ENCODE measurements around the gene ABHD16B.
"Not testable (repeated sequence)": the region's sequence is repeated elsewhere in the genome, so short reads cannot be mapped to it uniquely, and the experiment has no call there.

Gene ABHD16B

GRCh38 chr20:63855363-63856097 lies 5.8 kb upstream of the ABHD16B start:
- no peak for DNase-seq (ENCODE audit: low spot score)

- no peak for DNase-seq (ENCODE audit: low spot score)
Observed at GRCh38 chr20:63856098-63856511, 5.2 kb upstream of the ABHD16B start.

- DNase-seq (ENCODE audit: low spot score), result no peak
Observed at GRCh38 chr20:63857764-63858392, 3.4 kb upstream of the ABHD16B start.

- DNase-seq (ENCODE audit: low spot score), result no peak
Observed at GRCh38 chr20:63858393-63859165, 2.7 kb upstream of the ABHD16B start.

GRCh38 chr20:63859166-63859699 lies 2.1 kb upstream of the ABHD16B start:
- DNase-seq (ENCODE audit: low spot score), result no peak

- no peak for DNase-seq (ENCODE audit: low spot score)
Observed at GRCh38 chr20:63860325-63861051, 810 bp upstream of the ABHD16B start.

- DNase-seq (ENCODE audit: low spot score), result no peak
Observed at GRCh38 chr20:63861981-63862901, 943 bp downstream of the ABHD16B start.

- DNase-seq (ENCODE audit: low spot score), result no peak
Observed at GRCh38 chr20:63863021-63863797, 1.9 kb downstream of the ABHD16B start.

- DNase-seq (ENCODE audit: low spot score), result peak; percentile 89
Observed at GRCh38 chr20:63863798-63864544, 2.7 kb downstream of the ABHD16B start.

- no peak for DNase-seq (ENCODE audit: low spot score)
Observed at GRCh38 chr20:63864545-63864977, 3.3 kb downstream of the ABHD16B start.

GRCh38 chr20:63864978-63865640 lies 3.8 kb downstream of the ABHD16B start, which contains the start of gene TPD52L2:
TSS of gene TPD52L2 (plus strand) at chr20:63865270. CDS start at chr20:63865366, 96 bp downstream.
- DNase-seq (ENCODE audit: low spot score), result peak; percentile 99

- DNase-seq (ENCODE audit: low spot score), result not testable (repeated sequence)
Observed at GRCh38 chr20:63867042-63867441, 5.7 kb downstream of the ABHD16B start.

- no peak for DNase-seq (ENCODE audit: low spot score)
Observed at GRCh38 chr20:63868264-63868663, 7.0 kb downstream of the ABHD16B start.

- no peak for DNase-seq (ENCODE audit: low spot score)
Observed at GRCh38 chr20:63873477-63873971, 12.2 kb downstream of the ABHD16B start.

- not testable (repeated sequence) for DNase-seq (ENCODE audit: low spot score)
Observed at GRCh38 chr20:63874241-63874640, 12.9 kb downstream of the ABHD16B start.

- no peak for DNase-seq (ENCODE audit: low spot score)
Observed at GRCh38 chr20:63876489-63877036, 15.3 kb downstream of the ABHD16B start.

- DNase-seq (ENCODE audit: low spot score), result no peak
Observed at GRCh38 chr20:63877755-63878470, 16.6 kb downstream of the ABHD16B start.
